SK-N-SH (cell line): ENCODE data around the gene TMEM60. TPM values are rescaled to one million over a fixed set of nuclear protein-coding genes. Genes with fewer than 3 reads are reported as not detected.

Experiments
- CTCF ChIA-PET: fragments of 300-600, 350-600 bp; formaldehyde crosslinking; extraction: SDS; loops from one replicate; lab custom pipeline; 2021; lab: Yijun Ruan, JAX
- POLR2A ChIA-PET: fragments of 350-600 bp; sonication (Branson Sonifier 250); formaldehyde crosslinking; extraction: SDS; loops from one replicate; lab custom pipeline; 2020; ENCODE audit warnings: antibody characterized with exemption, inconsistent platforms; lab: Yijun Ruan, JAX
- DNase-seq: peaks from one replicate; pipeline ENCODE4 v3.0.0; 2012
- H2AFZ ChIP-seq: fragments of 200-600 bp; sonication (generic); 2 replicates; pipeline ENCODE4 v1.8.1; 2016; ENCODE audit warnings: antibody characterized with exemption, mild to moderate bottlenecking, low read depth
- H3F3A ChIP-seq: fragments of 200-600 bp; sonication (generic); replicated peaks from 2 replicates; pipeline ENCODE3; 2016; ENCODE audit warnings: antibody characterized with exemption, mild to moderate bottlenecking; ENCODE audit not compliant: insufficient read depth
- H3K27ac ChIP-seq, 2 experiments: fragments of 200-500 bp in 1 of 2; fragments of 200-600 bp in 1 of 2; sonication (Bioruptor generic) in 1 of 2; sonication (generic), shearing (Covaris generic) in 1 of 2; 2 replicates each; pipeline versions ENCODE4 v1.5.1 to v1.6.1; 2014 to 2016; ENCODE audit warnings: low read depth in 2 of 2, inconsistent platforms in 1 of 2, low read length in 1 of 2, mild to moderate bottlenecking in 1 of 2, mixed read lengths in 1 of 2
- H3K27me3 ChIP-seq: fragments of 200-600 bp; sonication (generic), shearing (Covaris generic); 2 replicates; pipeline ENCODE4 v1.6.1; 2016; ENCODE audit warnings: mixed run types; ENCODE audit not compliant: insufficient read depth
- H3K36me3 ChIP-seq, 2 experiments: fragments of 200-500 bp in 1 of 2; fragments of 200-600 bp in 1 of 2; sonication (Bioruptor generic) in 1 of 2; sonication (generic) in 1 of 2; replicated peaks in 1 of 2; 2 replicates each; pipeline versions ENCODE3 to v1.5.1; 2014 to 2016; ENCODE audit warnings: low read length in 1 of 2, mild to moderate bottlenecking in 1 of 2; ENCODE audit not compliant: insufficient read depth in 2 of 2, control insufficient read depth in 1 of 2
- H3K4me1 ChIP-seq, 2 experiments: fragments of 200-500 bp in 1 of 2; fragments of 200-600 bp in 1 of 2; sonication (Bioruptor generic) in 1 of 2; sonication (generic), shearing (Covaris generic) in 1 of 2; 2 replicates each; pipeline versions ENCODE4 v1.5.1 to v1.6.1; 2014 to 2016; ENCODE audit warnings: low read depth in 1 of 2, low read length in 1 of 2, mixed run types in 1 of 2; ENCODE audit not compliant: insufficient read depth in 2 of 2, control insufficient read depth in 1 of 2
- H3K4me2 ChIP-seq: fragments of 200-600 bp; sonication (generic), shearing (Covaris generic); 2 replicates; pipeline ENCODE4 v1.6.1; 2017; ENCODE audit warnings: mixed run types
- H3K4me3 ChIP-seq, 2 experiments: fragments of 200-500 bp in 1 of 2; fragments of 200-600 bp in 1 of 2; sonication (Bioruptor generic) in 1 of 2; sonication (generic), shearing (Covaris generic) in 1 of 2; 2 replicates each; pipeline versions ENCODE4 v1.5.1 to v1.8.1; 2014 to 2016; ENCODE audit warnings: low read depth in 2 of 2, inconsistent platforms in 1 of 2, low read length in 1 of 2, mild to moderate bottlenecking in 1 of 2, mixed read lengths in 1 of 2, moderate library complexity in 1 of 2
- H3K79me2 ChIP-seq: fragments of 200-600 bp; sonication (generic); 2 replicates; pipeline ENCODE4 v1.8.1; 2017; ENCODE audit warnings: mild to moderate bottlenecking; ENCODE audit not compliant: insufficient read depth
- H3K9ac ChIP-seq: fragments of 200-600 bp; sonication (generic); 2 replicates; pipeline ENCODE4 v1.6.1; 2017; ENCODE audit warnings: mixed run types
- H3K9me2 ChIP-seq: fragments of 200-600 bp; sonication (generic); 2 replicates; pipeline ENCODE4 v1.6.1; 2017; ENCODE audit warnings: mixed run types
- H3K9me3 ChIP-seq: fragments of 200-600 bp; sonication (generic); 2 replicates; pipeline ENCODE4 v1.6.1; 2017; ENCODE audit warnings: mixed run types, mild to moderate bottlenecking, moderate library complexity
- H4K20me1 ChIP-seq: fragments of 200-600 bp; sonication (generic); 2 replicates; pipeline ENCODE4 v1.6.1; 2017; ENCODE audit warnings: mild to moderate bottlenecking, mixed run types; ENCODE audit not compliant: insufficient read depth
- CHD2 ChIP-seq: fragments of 150-350 bp; IDR thresholded peaks from 2 replicates; pipeline ENCODE4 v1.6.1; 2018; ENCODE audit warnings: low read length; ENCODE audit not compliant: partially characterized antibody
- CTCF ChIP-seq: fragments of 200-600 bp; sonication (generic); IDR thresholded peaks from 2 replicates; pipeline ENCODE4 v1.6.1; 2017; ENCODE audit warnings: antibody characterized with exemption, mild to moderate bottlenecking, moderate library complexity
- EP300 ChIP-seq, 2 experiments: IDR thresholded peaks; 2 replicates each; pipeline versions ENCODE4 v1.4.0 to v1.6.1; 2012; ENCODE audit warnings: borderline replicate concordance in 1 of 2, low read depth in 1 of 2, low read length in 1 of 2
- EZH2phosphoT487 ChIP-seq: fragments of 200-600 bp; sonication (generic); IDR thresholded peaks from 2 replicates; pipeline ENCODE4 v1.6.1; 2017; ENCODE audit warnings: low read depth, mixed run types, mild to moderate bottlenecking, antibody characterized with exemption, moderate library complexity, borderline replicate concordance
- FOSL2 ChIP-seq: IDR thresholded peaks from 2 replicates; pipeline ENCODE4 v1.4.0; 2012; ENCODE audit warnings: low read depth, mild to moderate bottlenecking, moderate library complexity, borderline replicate concordance
- FOXJ3 ChIP-seq: sonication (generic); formaldehyde crosslinking; IDR thresholded peaks from 2 replicates; pipeline ENCODE4 v1.5.1; 2020; ENCODE audit warnings: mild to moderate bottlenecking, missing genetic modification reagents
- FOXM1 ChIP-seq: IDR thresholded peaks from 2 replicates; pipeline ENCODE4 v1.4.0; 2012; ENCODE audit warnings: low read depth, mild to moderate bottlenecking
- JUND ChIP-seq: IDR thresholded peaks from 2 replicates; pipeline ENCODE4 v1.4.0; 2012
- MAX ChIP-seq: IDR thresholded peaks from 2 replicates; pipeline ENCODE4 v1.4.0; 2012; ENCODE audit warnings: low read depth
- MEF2A ChIP-seq: IDR thresholded peaks from 2 replicates; pipeline ENCODE4 v1.4.0; 2012; ENCODE audit warnings: low read depth, borderline replicate concordance
- MXI1 ChIP-seq: IDR thresholded peaks from 2 replicates; pipeline ENCODE4 v1.6.1; 2012; ENCODE audit warnings: mild to moderate bottlenecking, low read depth, low read length, improper control_type of control experiment
- NFIC ChIP-seq: IDR thresholded peaks from 2 replicates; pipeline ENCODE4 v1.4.0; 2012; ENCODE audit warnings: borderline replicate concordance
- NRF1 ChIP-seq: IDR thresholded peaks from 2 replicates; pipeline ENCODE4 v1.6.1; 2012; ENCODE audit warnings: low read depth, mild to moderate bottlenecking, low read length
- RAD21 ChIP-seq: IDR thresholded peaks from 2 replicates; pipeline ENCODE4 v1.6.1; 2012; ENCODE audit warnings: mild to moderate bottlenecking, low read length
- SIN3A ChIP-seq: IDR thresholded peaks from 2 replicates; pipeline ENCODE4 v1.6.1; 2012; ENCODE audit warnings: low read depth, mild to moderate bottlenecking, low read length, moderate library complexity, borderline replicate concordance
- ZBTB33 ChIP-seq: IDR thresholded peaks from 2 replicates; pipeline ENCODE4 v1.4.0; 2012; ENCODE audit warnings: low read depth, borderline replicate concordance
- WGBS: methylation state at CpG from one replicate; pipeline ENCODE4 v1.1.6; 2017; ENCODE audit warnings: low lambda C conversion rate; 5-methylcytosine and 5-hydroxymethylcytosine counted together
- polyA plus RNA-seq, 3 experiments: library from polyadenylated mRNA; depleted of rRNA; stranded (reverse); fragments of >200 nt; gene quantifications; 2 replicates each; pipeline ENCODE4 v1.2.3, GENCODE V29; 2012

TMEM60 gene
- polyA plus RNA-seq, 1 of the 3 experiments (the other 2 are of a cell fraction) = 24.8 TPM

- 0 out of 2 replicates have a peak, but pooled peaks cover 4% of the 10 kb centered on the region for H3K9me3 ChIP-seq
- peaks cover 0 to 3% of the 10 kb centered on the region in 2 experiments for H3K36me3 ChIP-seq
- no peak overlapping the region for H3K27ac ChIP-seq
- H3K79me2 ChIP-seq = peaks cover 32% of the 10 kb centered on the region
- no peak overlapping the region for H3K9ac ChIP-seq
- no peak for DNase-seq
- no peaks in the 10 kb centered on the region for H3K27me3 ChIP-seq
- no peak overlapping the region for H3K4me3 ChIP-seq
- no peaks in the 10 kb centered on the region for H3K9me2 ChIP-seq
- 96% methylated on average over 8 of the region's 8 CpGs for WGBS
- H4K20me1 ChIP-seq = no peaks in the 10 kb centered on the region
- no peak overlapping the region for H2AFZ ChIP-seq
- no peak overlapping the region for H3K4me2 ChIP-seq
- H3F3A ChIP-seq = no peaks in the 10 kb centered on the region
- peaks cover 4 to 6% of the 10 kb centered on the region in 2 experiments; a peak in 3 of 4 replicates for H3K4me1 ChIP-seq
- no peak for TF ChIP-seq EZH2phosphoT487
- no peak for TF ChIP-seq MXI1
- no peak for TF ChIP-seq RAD21
- TF ChIP-seq CTCF = no peak
- no peak for TF ChIP-seq NFIC
- TF ChIP-seq FOXJ3 = no peak
- no peak for TF ChIP-seq CHD2
- TF ChIP-seq MAX = no peak
- no peak for TF ChIP-seq SIN3A
- TF ChIP-seq EP300 (IDR thresholded peaks at IDR 0.05; ENCODE audit: borderline replicate concordance in 1 of 2, low read depth in 1 of 2, low read length in 1 of 2) = no peak
- TF ChIP-seq FOSL2 = no peak
- no peak for TF ChIP-seq ZBTB33
- no peak for TF ChIP-seq JUND
- no peak for TF ChIP-seq MEF2A
- TF ChIP-seq FOXM1 = no peak
- TF ChIP-seq NRF1 = no peak
- ChIA-PET POLR2A (no interaction called here), CTCF (interaction anchor here (1.1 kb wide), 1 partner anchor 32 kb away, joined by 3 read pairs; the partner anchor contains the start of genes PHTF2 and TMEM60)
These were observed 32.6 kb upstream of the TMEM60 start for GRCh38 chr7:77830649-77831355.
